Activated CD8-positive, alpha-beta memory T cell treated with anti-CD3 and anti-CD28 coated beads for 24 hours (primary cell): ENCODE measurements around the gene FHOD3.

ENCODE experiments used
- DNase-seq: peaks from one replicate; pipeline ENCODE4 v3.0.0-alpha.2; 2020

FHOD3 gene

GRCh38 chr18:36387310-36387709 lies 89.8 kb downstream of the FHOD3 start:
- DNase-seq, result no peak

GRCh38 chr18:36388310-36388709 lies 90.8 kb downstream of the FHOD3 start:
- no peak for DNase-seq

DNA sequence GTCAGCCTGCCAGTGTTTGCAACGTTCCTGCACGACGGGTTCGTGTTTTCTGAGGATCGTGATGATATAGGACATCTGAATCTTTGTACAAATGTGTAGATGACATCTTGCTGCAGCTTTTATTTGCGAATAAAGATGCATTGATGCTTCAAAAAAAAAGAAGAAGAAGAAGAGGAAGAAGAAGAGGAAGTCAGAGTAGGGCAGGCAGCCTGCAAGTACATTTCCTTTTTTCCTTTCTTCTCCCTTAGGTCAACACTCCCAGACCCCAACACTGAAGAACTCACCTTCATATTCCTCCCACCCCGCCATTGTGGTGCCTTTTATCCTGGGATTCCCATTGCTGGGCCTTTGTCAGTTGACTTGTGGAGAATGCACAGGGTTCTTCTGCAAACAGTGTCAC lies 91.5 kb downstream of the FHOD3 start:
- no peak for DNase-seq

GRCh38 chr18:36389811-36390581 lies 92.5 kb downstream of the FHOD3 start:
- no peak for DNase-seq

DNA sequence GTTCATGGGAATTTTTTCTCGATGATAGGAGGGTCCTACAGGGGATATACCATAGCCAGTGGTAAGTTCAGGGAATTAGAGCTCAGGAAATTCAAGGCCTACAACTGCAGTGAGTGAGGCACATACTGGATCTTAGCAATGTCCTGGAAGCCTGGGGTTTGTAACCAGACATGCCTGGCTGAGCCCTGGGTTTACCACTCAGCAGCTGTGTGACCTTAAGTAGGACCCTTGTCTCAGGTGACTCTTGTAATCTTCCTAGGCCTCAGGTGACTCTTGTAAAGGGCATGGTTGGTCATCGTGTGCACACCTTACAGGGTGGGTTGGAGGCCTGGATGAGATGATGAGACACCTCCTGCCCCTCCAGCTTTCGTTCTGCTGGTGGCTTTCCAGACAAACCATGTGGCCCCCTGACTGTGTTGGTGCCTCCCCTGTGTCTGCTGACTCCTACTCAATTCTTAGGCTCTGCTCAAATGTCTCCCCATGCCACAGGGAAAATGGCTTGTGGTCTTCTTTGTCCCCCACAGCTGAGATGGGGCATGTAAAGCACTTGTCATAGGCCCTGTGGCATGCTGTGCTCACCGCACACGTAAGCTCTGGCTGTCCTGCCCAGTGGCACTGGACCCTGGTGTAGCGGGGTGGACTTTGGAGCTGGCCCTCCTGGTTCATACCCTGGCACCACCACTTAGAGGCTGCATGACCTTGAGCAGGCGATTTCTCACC lies 94.1 kb downstream of the FHOD3 start:
- no peak for DNase-seq

GRCh38 chr18:36392164-36392978 lies 94.9 kb downstream of the FHOD3 start:
- DNase-seq, result no peak

DNA sequence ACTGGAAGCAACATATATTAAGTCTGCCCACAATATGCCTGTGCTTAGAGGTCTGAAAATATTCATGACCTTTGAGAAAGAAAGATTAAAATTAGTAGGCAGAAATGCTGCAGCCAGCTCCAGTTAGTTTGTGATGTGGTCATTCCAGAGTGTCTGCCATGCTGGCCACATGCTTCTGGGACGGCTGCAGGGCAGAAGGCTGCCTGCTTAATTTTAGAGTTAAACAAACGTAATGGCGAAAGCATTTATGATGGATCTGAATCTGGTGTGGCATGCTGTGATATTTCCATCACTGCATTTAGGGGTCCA lies 95.4 kb downstream of the FHOD3 start:
- no peak for DNase-seq

- no peak for DNase-seq
These were observed 97.0 kb downstream of the FHOD3 start for GRCh38 chr18:36394486-36394885.

GRCh38 chr18:36396190-36396589 lies 98.7 kb downstream of the FHOD3 start:
- DNase-seq, result no peak

DNA sequence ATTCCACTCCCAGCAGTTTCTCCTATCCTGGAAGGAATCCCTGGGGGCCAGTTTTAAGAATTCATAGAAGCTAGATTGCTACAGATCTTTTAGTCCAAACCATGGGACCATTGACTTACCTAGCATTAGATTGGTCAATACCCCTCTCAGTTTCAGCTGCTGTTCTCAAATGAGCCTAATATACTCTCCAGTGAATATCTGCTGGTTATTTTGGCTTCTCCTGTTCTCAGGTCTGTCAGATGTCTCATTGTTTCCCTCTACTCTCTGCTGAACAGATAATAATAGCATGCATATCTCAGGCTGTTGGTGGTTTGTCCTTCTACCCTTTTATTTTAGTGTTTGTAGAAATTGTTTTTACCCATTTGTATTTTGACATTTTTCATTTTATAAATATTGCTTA lies 99.5 kb downstream of the FHOD3 start:
- DNase-seq, result no peak

DNA sequence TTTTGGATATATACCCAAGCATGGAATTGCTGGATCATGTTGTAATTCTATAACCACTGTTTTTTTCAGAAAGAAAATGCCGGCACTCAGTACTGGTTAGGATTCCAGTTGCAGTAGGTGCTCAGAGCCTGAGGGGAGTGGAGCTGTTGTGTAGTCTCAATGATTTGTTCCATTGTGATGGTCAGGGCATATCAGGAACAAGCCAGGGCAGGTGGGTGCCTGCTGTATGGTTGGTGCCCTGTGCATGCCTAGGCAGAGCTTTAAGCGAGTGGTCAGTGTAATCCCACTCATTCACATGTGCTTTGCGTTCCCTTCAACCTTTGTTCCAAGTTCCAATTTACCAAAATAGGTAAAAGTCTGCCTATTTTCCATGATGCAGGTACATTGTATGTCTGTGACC lies 100.9 kb downstream of the FHOD3 start:
- DNase-seq, result no peak

DNA sequence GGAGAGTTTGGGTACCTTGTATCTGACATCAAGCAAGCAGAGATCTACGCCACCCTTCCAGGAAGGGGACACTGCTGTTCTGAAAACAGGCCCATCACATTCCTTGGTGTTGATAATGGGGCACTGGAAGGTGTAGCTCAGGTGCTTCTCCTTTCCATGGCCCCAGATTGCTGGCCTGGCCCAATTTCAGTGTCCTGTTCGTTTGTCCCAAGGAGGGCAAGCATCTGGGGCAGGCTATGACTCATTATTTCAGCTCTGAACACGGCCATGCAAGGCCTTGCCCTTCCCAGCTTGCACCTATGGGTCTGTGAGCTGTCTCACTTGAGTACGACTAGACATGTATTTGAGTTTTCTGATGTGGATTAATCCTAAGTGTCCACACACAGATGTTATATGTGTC lies 101.5 kb downstream of the FHOD3 start:
- DNase-seq, result no peak

- DNase-seq, result no peak
These were observed 103.9 kb downstream of the FHOD3 start for GRCh38 chr18:36401462-36401861.

- no peak for DNase-seq
These were observed 105.4 kb downstream of the FHOD3 start for GRCh38 chr18:36402765-36403396.

GRCh38 chr18:36403896-36404820 lies 106.6 kb downstream of the FHOD3 start:
- DNase-seq, result no peak

DNA sequence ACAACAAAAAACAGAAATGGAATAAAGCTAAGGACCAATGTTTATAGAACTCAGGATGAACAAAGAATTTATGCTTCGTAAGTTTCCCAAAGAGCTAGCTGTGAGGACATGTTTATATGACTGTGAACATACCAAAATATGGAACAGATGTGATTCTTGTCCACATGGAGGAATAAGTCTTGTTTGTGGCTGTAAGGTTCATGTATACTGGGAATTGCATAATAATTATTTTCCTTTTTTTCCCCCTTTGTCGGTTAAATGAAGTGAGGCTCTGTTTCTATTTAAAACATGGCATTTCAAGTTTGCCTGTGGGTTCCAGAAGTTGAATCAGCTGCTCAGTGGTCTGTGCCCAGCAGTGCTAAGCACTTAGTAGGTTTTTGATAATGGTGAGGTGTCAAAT lies 108.1 kb downstream of the FHOD3 start:
- no peak for DNase-seq

DNA sequence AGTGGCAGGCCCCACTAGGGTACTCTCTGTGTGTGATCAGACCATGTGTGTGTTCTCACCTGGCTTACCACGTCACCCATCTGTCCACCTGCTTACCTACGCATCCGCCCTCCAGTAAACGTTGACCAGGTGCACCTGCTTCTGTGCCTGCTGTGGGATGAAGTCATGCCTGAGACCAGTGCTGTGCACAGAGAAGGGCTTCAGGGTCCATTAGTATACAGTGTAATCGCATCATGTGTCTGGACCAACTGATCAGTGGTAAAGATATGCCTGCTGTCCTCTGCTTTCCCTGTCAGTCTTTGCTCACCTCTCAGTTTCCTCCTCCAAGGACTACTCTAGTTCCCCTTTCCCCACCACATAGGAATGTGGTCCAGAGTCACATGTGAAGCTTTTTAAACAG lies 109.3 kb downstream of the FHOD3 start:
- DNase-seq, result no peak

GRCh38 chr18:36408606-36409005 lies 111.1 kb downstream of the FHOD3 start:
- no peak for DNase-seq

DNA sequence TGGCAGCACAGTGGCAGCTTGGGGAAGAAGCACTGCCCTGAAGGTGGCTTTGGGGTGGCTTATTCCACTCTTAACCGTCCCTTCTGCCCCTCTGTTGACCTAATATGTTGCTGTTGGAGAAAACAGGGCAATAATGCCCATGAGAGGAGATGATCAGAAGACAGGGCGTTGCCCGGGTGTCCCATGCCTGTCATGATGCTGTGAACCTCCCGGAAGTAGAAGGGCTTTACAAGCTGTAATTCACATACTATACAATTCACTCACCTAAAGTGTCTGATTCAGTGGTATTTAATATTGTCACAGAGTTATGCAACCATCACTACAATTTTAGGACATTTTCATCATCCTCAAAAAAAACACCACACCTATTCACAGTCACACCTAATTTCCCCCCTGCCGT lies 112.3 kb downstream of the FHOD3 start:
- DNase-seq, result no peak

- DNase-seq, result no peak
These were observed 112.8 kb downstream of the FHOD3 start for GRCh38 chr18:36410346-36410745.

GRCh38 chr18:36411745-36412168 lies 114.2 kb downstream of the FHOD3 start:
- DNase-seq, result no peak

GRCh38 chr18:36412778-36413177 lies 115.3 kb downstream of the FHOD3 start:
- DNase-seq, result no peak
